WTC11 (cell line): ENCODE data around the gene TNRC18. TPM values are rescaled to one million over a fixed set of nuclear protein-coding genes. Genes with fewer than 3 reads are reported as not detected.
"Not testable (repeated sequence)": the region's sequence is repeated elsewhere in the genome, so short reads cannot be mapped to it uniquely, and the experiment has no call there.

ENCODE experiments used
- ATAC-seq: fragments of 200-7000 bp; cut with Tn5 transposase; 2 replicates; pipeline ENCODE4 v1.10.0; 2021; ENCODE audit warnings: mild to moderate bottlenecking, moderate library complexity
- CTCF ChIA-PET: fragments of 300-600 bp; sonication (Branson Sonifier 250); formaldehyde crosslinking; loops from one replicate; lab custom pipeline; 2021; ENCODE audit warnings: antibody characterized with exemption; lab: Charles Lee
- POLR2A ChIA-PET: fragments of 350-600 bp; sonication (Branson Sonifier 250); formaldehyde crosslinking; loops from one replicate; lab custom pipeline; 2021; ENCODE audit warnings: antibody characterized with exemption; lab: Charles Lee
- DNase-seq: peaks from one replicate; pipeline ENCODE4 v3.0.0; 2021; ENCODE audit warnings: low spot score
- H3K27ac Mint-ChIP-seq: 2 replicates; pipeline ENCODE4 v1.8.0; 2021; ENCODE audit warnings: mixed read lengths
- H3K27me3 Mint-ChIP-seq: 2 replicates; pipeline ENCODE4 v1.8.0; 2021; ENCODE audit warnings: low read depth, mild to moderate bottlenecking, moderate library complexity, mixed read lengths
- H3K36me3 Mint-ChIP-seq: 2 replicates; pipeline ENCODE4 v1.8.0; 2021; ENCODE audit warnings: mixed read lengths
- H3K4me1 Mint-ChIP-seq: 2 replicates; pipeline ENCODE4 v1.8.0; 2022; ENCODE audit warnings: mixed read lengths
- H3K4me3 Mint-ChIP-seq: 2 replicates; pipeline ENCODE4 v1.8.0; 2021; ENCODE audit warnings: mild to moderate bottlenecking, moderate library complexity, mixed read lengths
- H3K9me3 Mint-ChIP-seq: 2 replicates; pipeline ENCODE4 v1.8.0; 2021; ENCODE audit warnings: mixed read lengths
- AFF4 ChIP-seq: sonication (generic); formaldehyde crosslinking; IDR thresholded peaks from 2 replicates; pipeline ENCODE4 v1.8.1; 2023; ENCODE audit warnings: mild to moderate bottlenecking, missing genetic modification reagents, borderline replicate concordance
- AR ChIP-seq: fragments of 250-450 bp; sonication (Bioruptor Pico); IDR thresholded peaks from 2 replicates; pipeline ENCODE4 v1.9.0; 2021; ENCODE audit warnings: mild to moderate bottlenecking
- CTCF ChIP-seq: fragments of 200-600 bp; IDR thresholded peaks from 2 replicates; pipeline ENCODE4 v1.8.0; 2022; ENCODE audit warnings: antibody characterized with exemption
- E2F5 ChIP-seq: sonication (generic); formaldehyde crosslinking; IDR thresholded peaks from 2 replicates; pipeline ENCODE4 v1.8.1; 2022; ENCODE audit warnings: mild to moderate bottlenecking, moderate library complexity, missing genetic modification reagents
- ELF4 ChIP-seq: sonication (generic); formaldehyde crosslinking; IDR thresholded peaks from 2 replicates; pipeline ENCODE4 v1.8.1; 2022; ENCODE audit warnings: low read depth, mild to moderate bottlenecking, moderate library complexity, missing genetic modification reagents
- EMX1 ChIP-seq: fragments of 250-450 bp; sonication (Bioruptor Pico); IDR thresholded peaks from 2 replicates; pipeline ENCODE4 v1.8.0; 2021; ENCODE audit warnings: mild to moderate bottlenecking
- JUN ChIP-seq: sonication (generic); formaldehyde crosslinking; IDR thresholded peaks from 2 replicates; pipeline ENCODE4 v1.8.0; 2023; ENCODE audit warnings: mild to moderate bottlenecking, missing genetic modification reagents
- NFE2L1 ChIP-seq: sonication (generic); formaldehyde crosslinking; IDR thresholded peaks from 2 replicates; pipeline ENCODE4 v1.8.1; 2023; ENCODE audit warnings: missing genetic modification reagents
- NR2C2 ChIP-seq: sonication (generic); formaldehyde crosslinking; IDR thresholded peaks from 2 replicates; pipeline ENCODE4 v1.8.0; 2022; ENCODE audit warnings: mild to moderate bottlenecking, missing genetic modification reagents
- USF2 ChIP-seq: sonication (generic); formaldehyde crosslinking; IDR thresholded peaks from 2 replicates; pipeline ENCODE4 v1.8.1; 2023; ENCODE audit warnings: mild to moderate bottlenecking, missing genetic modification reagents, moderate library complexity
- ZMAT4 ChIP-seq: fragments of 250-450 bp; sonication (Bioruptor Pico); IDR thresholded peaks from 2 replicates; pipeline ENCODE4 v1.9.0; 2021; ENCODE audit warnings: mild to moderate bottlenecking
- ZNF138 ChIP-seq: sonication (generic); formaldehyde crosslinking; conservative IDR thresholded peaks from 2 replicates; pipeline ENCODE4 v1.8.1; 2022; ENCODE audit warnings: mild to moderate bottlenecking, moderate library complexity, missing genetic modification reagents
- ZNF232 ChIP-seq: sonication (generic); formaldehyde crosslinking; IDR thresholded peaks from 2 replicates; pipeline ENCODE4 v1.8.0; 2022; ENCODE audit warnings: mild to moderate bottlenecking, missing genetic modification reagents
- ZNF423 ChIP-seq: fragments of 250-450 bp; sonication (Bioruptor Pico); IDR thresholded peaks from 2 replicates; pipeline ENCODE4 v2.1.2; 2022; ENCODE audit warnings: mild to moderate bottlenecking, moderate library complexity
- total RNA-seq: library from RNA; stranded (reverse); gene quantifications from 3 replicates; pipeline ENCODE4 v1.2.3, GENCODE V29; 2021

Gene TNRC18
- total RNA-seq, 1 experiment from 2014 or later: 55.0 TPM

GRCh38 chr7:5365976-5366625, 57.5 kb downstream of the TNRC18 start:
- peak; percentile 79 for TF ChIP-seq CTCF
- peak; percentile 67 for DNase-seq
- not testable (repeated sequence) for H3K4me1 Mint-ChIP-seq, H3K27ac Mint-ChIP-seq, H3K36me3 Mint-ChIP-seq, H3K9me3 Mint-ChIP-seq, H3K27me3 Mint-ChIP-seq, H3K4me3 Mint-ChIP-seq
- ChIA-PET POLR2A (interaction anchor here (0.6 to 1.1 kb wide), 6 partner anchors 42 to 126 kb away, joined by 3 to 13 read pairs (median 4); partner anchors contain the start of gene TNRC18), CTCF (interaction anchor here (0.5 to 3.7 kb wide), 50 partner anchors 8 to 798 kb away, joined by 3 to 46 read pairs (median 4); no protein-coding TSS in a partner anchor)
- ATAC-seq: peak; percentile 90

- no peaks in the 10 kb centered on the region for H3K27me3 Mint-ChIP-seq
- H3K9me3 Mint-ChIP-seq: no peaks in the 10 kb centered on the region
- POLR2A ChIA-PET: no interaction called here
- H3K27ac Mint-ChIP-seq: no peak overlapping the region
- no peak for ATAC-seq
- DNase-seq: no peak
- no peaks in the 10 kb centered on the region for H3K4me1 Mint-ChIP-seq
- TF ChIP-seq USF2 (CRISPR knock-in tag) (no peak), ZNF232 (CRISPR knock-in tag) (no peak), AR (CRISPR knock-in tag) (no peak)
- TF ChIP-seq, all 79 proteins: peak for 0
- H3K36me3 Mint-ChIP-seq: no peaks in the 10 kb centered on the region
- CTCF ChIA-PET: interaction anchor here (0.6 to 3.7 kb wide), 4 partner anchors 9 to 123 kb away, joined by 4 to 46 read pairs (median 18); no protein-coding TSS in a partner anchor
- no peak overlapping the region for H3K4me3 Mint-ChIP-seq
Observed at GRCh38 chr7:5363729-5364128, 59.9 kb downstream of the TNRC18 start.

- ChIA-PET CTCF (interaction anchor here (0.8 kb wide), 1 partner anchor 88 kb away, joined by 3 read pairs; no protein-coding TSS in a partner anchor), POLR2A (no interaction called here)
- TF ChIP-seq ZNF423 (CRISPR knock-in tag) (no peak), ZMAT4 (CRISPR knock-in tag) (no peak), JUN (CRISPR knock-in tag) (no peak), NR2C2 (CRISPR knock-in tag) (no peak), EMX1 (no peak), ZNF138 (CRISPR knock-in tag) (no peak), E2F5 (CRISPR knock-in tag) (no peak), NFE2L1 (CRISPR knock-in tag) (no peak), ELF4 (CRISPR knock-in tag) (no peak), AFF4 (no peak)
- no peaks in the 10 kb centered on the region for H3K9me3 Mint-ChIP-seq
- DNase-seq: no peak
- no peaks in the 10 kb centered on the region for H3K27me3 Mint-ChIP-seq
- H3K4me1 Mint-ChIP-seq: no peaks in the 10 kb centered on the region
- H3K36me3 Mint-ChIP-seq: 0 out of 2 replicates have a peak, but pooled peaks cover 3% of the 10 kb centered on the region
- H3K4me3 Mint-ChIP-seq: no peak overlapping the region
- no peak overlapping the region for H3K27ac Mint-ChIP-seq
- ATAC-seq: no peak
Observed at GRCh38 chr7:5362466-5362865, 61.2 kb downstream of the TNRC18 start.
